Suppressor macrophage treated with lipopolysaccharide for 4 hours (primary cell): Measurements from ENCODE around the gene HIPK3.
"Not testable (repeated sequence)": the region's sequence is repeated elsewhere in the genome, so short reads cannot be mapped to it uniquely, and the experiment has no call there.

Experiments used
- DNase-seq: peaks from one replicate; pipeline ENCODE4 v3.0.0-alpha.2; 2020

HIPK3 gene

GRCh38 chr11:33362051-33362910 lies 105.1 kb downstream of the HIPK3 start:
- peak; percentile 66 for DNase-seq

GRCh38 chr11:33366918-33367317 lies 109.7 kb downstream of the HIPK3 start:
- DNase-seq = no peak

- DNase-seq = not testable (repeated sequence)
Measured at GRCh38 chr11:33368475-33368874, 111.3 kb downstream of the HIPK3 start.

GRCh38 chr11:33368931-33369330 lies 111.8 kb downstream of the HIPK3 start:
- DNase-seq = no peak

- DNase-seq = no peak
Measured at GRCh38 chr11:33373636-33374035, 116.5 kb downstream of the HIPK3 start.

- DNase-seq = no peak
Measured at GRCh38 chr11:33375236-33375635, 118.1 kb downstream of the HIPK3 start.

GRCh38 chr11:33375688-33376311 lies 118.6 kb downstream of the HIPK3 start, which contains the start of gene KIAA1549L:
TSS of gene KIAA1549L (plus strand) at chr11:33376108.
- no peak for DNase-seq

- DNase-seq = no peak
Measured at GRCh38 chr11:33376331-33377310, 119.4 kb downstream of the HIPK3 start.

- DNase-seq = no peak
Measured at GRCh38 chr11:33377412-33378370, 120.5 kb downstream of the HIPK3 start.

GRCh38 chr11:33379947-33380346 lies 122.8 kb downstream of the HIPK3 start:
- no peak for DNase-seq

GRCh38 chr11:33383075-33383919 lies 126.1 kb downstream of the HIPK3 start:
- DNase-seq = peak; percentile 72

GRCh38 chr11:33383920-33384209 lies 126.7 kb downstream of the HIPK3 start:
- DNase-seq = no peak

- DNase-seq = peak; percentile 16
Measured at GRCh38 chr11:33384220-33384619, 127.0 kb downstream of the HIPK3 start.

GRCh38 chr11:33387581-33387980 lies 130.4 kb downstream of the HIPK3 start:
- peak; percentile 73 for DNase-seq

- peak; percentile 69 for DNase-seq
Measured at GRCh38 chr11:33387996-33388395, 130.8 kb downstream of the HIPK3 start.

GRCh38 chr11:33388793-33389525 lies 131.8 kb downstream of the HIPK3 start:
- no peak for DNase-seq

GRCh38 chr11:33389635-33390034 lies 132.5 kb downstream of the HIPK3 start:
- peak; percentile 44 for DNase-seq

GRCh38 chr11:33390944-33391892 lies 134.0 kb downstream of the HIPK3 start:
- no peak for DNase-seq

GRCh38 chr11:33391893-33392251 lies 134.7 kb downstream of the HIPK3 start:
- no peak for DNase-seq
